Measurements from ENCODE around the gene BACE1. TPM values are rescaled to one million over a fixed set of nuclear protein-coding genes. Genes with fewer than 3 reads are reported as not detected.

The BACE1 gene
- total and polyA plus RNA-seq, 2 of the 13 experiments (the other 11 are each of a cell fraction or from before 2014, with no cell fraction given): 7.5 to 17.9 TPM

GRCh38 chr11:117299351-117300282 lies 16.4 kb downstream of the BACE1 start (continued):
- TF ChIP-seq, protein P1, sequence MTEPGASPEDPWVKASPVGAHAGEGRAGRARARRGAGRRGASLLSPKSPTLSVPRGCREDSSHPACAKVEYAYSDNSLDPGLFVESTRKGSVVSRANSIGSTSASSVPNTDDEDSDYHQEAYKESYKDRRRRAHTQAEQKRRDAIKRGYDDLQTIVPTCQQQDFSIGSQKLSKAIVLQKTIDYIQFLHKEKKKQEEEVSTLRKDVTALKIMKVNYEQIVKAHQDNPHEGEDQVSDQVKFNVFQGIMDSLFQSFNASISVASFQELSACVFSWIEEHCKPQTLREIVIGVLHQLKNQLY (CRISPR knock-in tag; IDR thresholded peaks at IDR 0.05): no peak
- TF ChIP-seq NFKBIZ (CRISPR knock-in tag; IDR thresholded peaks at IDR 0.05): 0 out of 2 replicates have a peak, but pooled peaks have one; percentile 18
- TF ChIP-seq ZNF335 (CRISPR knock-in tag; IDR thresholded peaks at IDR 0.05): no peak
- no peak; the same call in 1 of the 2 replicates for TF ChIP-seq KAT2B (IDR thresholded peaks at IDR 0.05; ENCODE audit: borderline replicate concordance, low read depth, low read length)
- TF ChIP-seq ZNF674 (CRISPR knock-in tag; IDR thresholded peaks at IDR 0.05; ENCODE audit: low read depth): no peak
- TF ChIP-seq ZNF749 (CRISPR knock-in tag; IDR thresholded peaks at IDR 0.05; ENCODE audit: borderline replicate concordance): peak; percentile 59; the same call in 1 of the 2 replicates
- no peak for TF ChIP-seq TRAFD1 (CRISPR knock-in tag; IDR thresholded peaks at IDR 0.05; ENCODE audit: borderline replicate concordance)
- no peak for TF ChIP-seq SAFB2 (CRISPR knock-in tag; IDR thresholded peaks at IDR 0.05; ENCODE audit: borderline replicate concordance, low read depth)
- no peak for TF ChIP-seq RFX1 (IDR thresholded peaks at IDR 0.05)
- peak; percentile 53 for TF ChIP-seq SALL1 (CRISPR knock-in tag; IDR thresholded peaks at IDR 0.05)
- no peak for TF ChIP-seq ATF5 (CRISPR knock-in tag; IDR thresholded peaks at IDR 0.05; ENCODE audit: low read depth)
- TF ChIP-seq ZNF883 (CRISPR knock-in tag; IDR thresholded peaks at IDR 0.05; ENCODE audit: not compliant biosample characterization): no peak
- TF ChIP-seq ZNF75D (CRISPR knock-in tag; IDR thresholded peaks at IDR 0.05; ENCODE audit: borderline replicate concordance): no peak
- no peak for TF ChIP-seq RFX5 (IDR thresholded peaks at IDR 0.05; ENCODE audit: low read depth, low read length)
- no peak for TF ChIP-seq PRPF4 (IDR thresholded peaks at IDR 0.05; ENCODE audit: low read depth, low read length, poor library complexity, severe bottlenecking)
- TF ChIP-seq RXRB (CRISPR knock-in tag; IDR thresholded peaks at IDR 0.05; ENCODE audit: borderline replicate concordance): peak; percentile 39; the same call in 1 of the 2 replicates
- TF ChIP-seq ZNF724P (CRISPR knock-in tag; IDR thresholded peaks at IDR 0.05; ENCODE audit: borderline replicate concordance): no peak
- no peak for TF ChIP-seq SMARCE1 (IDR thresholded peaks at IDR 0.05; ENCODE audit: borderline replicate concordance)
- TF ChIP-seq, protein P2, sequence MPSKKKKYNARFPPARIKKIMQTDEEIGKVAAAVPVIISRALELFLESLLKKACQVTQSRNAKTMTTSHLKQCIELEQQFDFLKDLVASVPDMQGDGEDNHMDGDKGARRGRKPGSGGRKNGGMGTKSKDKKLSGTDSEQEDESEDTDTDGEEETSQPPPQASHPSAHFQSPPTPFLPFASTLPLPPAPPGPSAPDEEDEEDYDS (CRISPR knock-in tag; IDR thresholded peaks at IDR 0.05): no peak; the same call in 1 of the 2 replicates
- no peak for TF ChIP-seq CBX1 (IDR thresholded peaks at IDR 0.05; ENCODE audit: low read depth)
- no peak for TF ChIP-seq CBX5 (CRISPR knock-in tag; IDR thresholded peaks at IDR 0.05; ENCODE audit: borderline replicate concordance)
- no peak for TF ChIP-seq GRHL1 (CRISPR knock-in tag; conservative IDR thresholded peaks at IDR 0.05)
- TF ChIP-seq, protein P3, sequence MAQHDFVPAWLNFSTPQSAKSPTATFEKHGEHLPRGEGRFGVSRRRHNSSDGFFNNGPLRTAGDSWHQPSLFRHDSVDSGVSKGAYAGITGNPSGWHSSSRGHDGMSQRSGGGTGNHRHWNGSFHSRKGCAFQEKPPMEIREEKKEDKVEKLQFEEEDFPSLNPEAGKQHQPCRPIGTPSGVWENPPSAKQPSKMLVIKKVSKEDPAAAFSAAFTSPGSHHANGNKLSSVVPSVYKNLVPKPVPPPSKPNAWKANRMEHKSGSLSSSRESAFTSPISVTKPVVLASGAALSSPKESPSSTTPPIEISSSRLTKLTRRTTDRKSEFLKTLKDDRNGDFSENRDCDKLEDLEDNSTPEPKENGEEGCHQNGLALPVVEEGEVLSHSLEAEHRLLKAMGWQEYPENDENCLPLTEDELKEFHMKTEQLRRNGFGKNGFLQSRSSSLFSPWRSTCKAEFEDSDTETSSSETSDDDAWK (CRISPR knock-in tag; IDR thresholded peaks at IDR 0.05): no peak
